HepG2 (cell line): ENCODE measurements around the gene LRBA. TPM values are rescaled to one million over a fixed set of nuclear protein-coding genes. Genes with fewer than 3 reads are reported as not detected.

ENCODE experiments used
- ATAC-seq: fragments of 200-7000 bp; cut with Tn5 transposase; 3 replicates; pipeline ENCODE4 v1.9.1; 2020; ENCODE audit warnings: mild to moderate bottlenecking, moderate library complexity
- BruUV-seq: library from RNA; stranded (reverse); fragments of 400-500 nt; replicated peaks from 2 replicates; lab custom pipeline; 2021; lab: Mats Ljungman, UMichigan
- CTCF ChIA-PET: fragments of 300-600 bp; formaldehyde crosslinking; extraction: SDS; loops from one replicate; lab custom pipeline; 2021; ENCODE audit warnings: low total read pairs, inconsistent platforms, low intra/inter-chr PET ratio; lab: Yijun Ruan, JAX
- POLR2A ChIA-PET: fragments of 350-600 bp; sonication (Branson Sonifier 250); formaldehyde crosslinking; loops from one replicate; lab custom pipeline; 2020; ENCODE audit warnings: antibody characterized with exemption, inconsistent platforms; lab: Yijun Ruan, JAX
- DNase-seq: peaks from one replicate; pipeline ENCODE4 v3.0.0-alpha.2; 2015; ENCODE audit warnings: low spot score
- FAIRE-seq: peaks from 3 replicates; lab custom pipeline; 2011; peaks lifted over from hg19 to GRCh38; lab: Jason Lieb, UNC
- H2AFZ ChIP-seq: one replicate; pipeline ENCODE4 v1.6.1; 2011; ENCODE audit warnings: low read length, inconsistent platforms
- H3K27ac ChIP-seq: fragments of 300-600 bp; 3 replicates; pipeline ENCODE4 v1.8.0; 2011; ENCODE audit warnings: mixed run types, mild to moderate bottlenecking, mixed read lengths, low read length, inconsistent platforms; ENCODE audit not compliant: insufficient read depth; ENCODE audit errors: extremely low read length
- H3K27me3 ChIP-seq, 2 experiments: fragments of 200-600 bp in 1 of 2; 2 replicates in 1 of 2; 3 replicates in 1 of 2; pipeline versions ENCODE4 v1.6.0 to v1.8.0; 2011; ENCODE audit warnings: low read length in 2 of 2, mild to moderate bottlenecking in 2 of 2, moderate library complexity in 2 of 2, inconsistent platforms in 1 of 2; ENCODE audit not compliant: insufficient read depth in 2 of 2, control insufficient read depth in 1 of 2
- H3K36me3 ChIP-seq, 2 experiments: fragments of 200-600 bp in 1 of 2; replicated peaks in 1 of 2; 2 replicates in 1 of 2; 3 replicates in 1 of 2; pipeline versions ENCODE4 v1.5.1 to v1.8.0; 2011; ENCODE audit warnings: low read length in 2 of 2, inconsistent platforms in 1 of 2; ENCODE audit not compliant: insufficient read depth in 2 of 2, control insufficient read depth in 1 of 2
- H3K4me1 ChIP-seq: 2 replicates; pipeline ENCODE4 v1.5.1; 2012; ENCODE audit warnings: low read length, inconsistent platforms; ENCODE audit not compliant: insufficient read depth
- H3K4me2 ChIP-seq: 2 replicates; pipeline ENCODE4 v1.6.0; 2011; ENCODE audit warnings: low read depth, low read length, inconsistent platforms
- H3K4me3 ChIP-seq, 3 experiments: fragments of 200-600 bp in 1 of 3; sonication (generic), shearing (Covaris generic) in 1 of 3; replicated peaks in 1 of 3; 2 replicates each; pipeline ENCODE4 v1.5.1; 2011 to 2016; ENCODE audit warnings: low read length in 3 of 3, inconsistent platforms in 2 of 3, low read depth in 2 of 3, mild to moderate bottlenecking in 2 of 3, control low read depth in 1 of 3, mixed read lengths in 1 of 3; ENCODE audit not compliant: insufficient read depth in 1 of 3
- H3K79me2 ChIP-seq: one replicate; pipeline ENCODE4 v1.6.1; 2011; ENCODE audit warnings: low read length, inconsistent platforms; ENCODE audit not compliant: insufficient read depth
- H3K9ac ChIP-seq: 2 replicates; pipeline ENCODE4 v1.6.0; 2011; ENCODE audit warnings: mild to moderate bottlenecking, low read depth, low read length, inconsistent platforms; ENCODE audit not compliant: insufficient read depth
- H3K9me3 ChIP-seq: 2 replicates; pipeline ENCODE4 v1.5.1; 2012; ENCODE audit warnings: mild to moderate bottlenecking, low read length
- H4K20me1 ChIP-seq: 2 replicates; pipeline ENCODE4 v1.6.0; 2011; ENCODE audit warnings: inconsistent platforms, mild to moderate bottlenecking, low read length, moderate library complexity; ENCODE audit not compliant: insufficient read depth
- DMAP1 ChIP-seq: IDR thresholded peaks from 2 replicates; pipeline ENCODE4 v1.6.1; 2016
- FOXC1 ChIP-seq: sonication (generic); formaldehyde crosslinking; IDR thresholded peaks from 2 replicates; pipeline ENCODE4 v1.8.0; 2022; ENCODE audit warnings: mild to moderate bottlenecking, missing genetic modification reagents, borderline replicate concordance
- HNF4G ChIP-seq, 2 experiments: sonication (generic) in 1 of 2; formaldehyde crosslinking in 1 of 2; IDR thresholded peaks; 2 replicates each; pipeline versions ENCODE4 v1.4.0 to v1.6.1; 2011 to 2020; ENCODE audit warnings: borderline replicate concordance in 2 of 2, low read depth in 2 of 2, mild to moderate bottlenecking in 2 of 2, low read length in 1 of 2, missing genetic modification reagents in 1 of 2, moderate library complexity in 1 of 2
- IKZF4 ChIP-seq: sonication (generic); formaldehyde crosslinking; IDR thresholded peaks from 2 replicates; pipeline ENCODE4 v1.5.1; 2020; ENCODE audit warnings: borderline replicate concordance, mild to moderate bottlenecking, low read depth, missing genetic modification reagents; ENCODE audit errors: not compliant biosample characterization
- KAT7 ChIP-seq: IDR thresholded peaks from 2 replicates; pipeline ENCODE4 v1.6.1; 2018; ENCODE audit warnings: borderline replicate concordance, missing compliant biosample characterization
- MEIS2 ChIP-seq: sonication (generic); formaldehyde crosslinking; IDR thresholded peaks from 2 replicates; pipeline ENCODE4 v1.9.0; 2021; ENCODE audit warnings: mild to moderate bottlenecking, missing genetic modification reagents
- NFKB2 ChIP-seq: sonication (generic); formaldehyde crosslinking; IDR thresholded peaks from 2 replicates; pipeline ENCODE4 v1.4.0; 2020; ENCODE audit warnings: missing genetic modification reagents, borderline replicate concordance
- SAP130 ChIP-seq: IDR thresholded peaks from 2 replicates; pipeline ENCODE4 v1.6.1; 2016; ENCODE audit warnings: low read depth
- SRY ChIP-seq: sonication (generic); formaldehyde crosslinking; IDR thresholded peaks from 2 replicates; pipeline ENCODE4 v1.8.0; 2022; ENCODE audit warnings: mild to moderate bottlenecking, missing genetic modification reagents
- ZBTB20 ChIP-seq: sonication (generic); formaldehyde crosslinking; IDR thresholded peaks from 2 replicates; pipeline ENCODE4 v1.8.1; 2023; ENCODE audit warnings: missing genetic modification reagents, low read depth, mild to moderate bottlenecking, borderline replicate concordance
- ZFP90 ChIP-seq: sonication (generic); formaldehyde crosslinking; IDR thresholded peaks from 2 replicates; pipeline ENCODE4 v1.8.0; 2022; ENCODE audit warnings: missing genetic modification reagents, mild to moderate bottlenecking, inconsistent platforms, borderline replicate concordance
- ZZZ3 ChIP-seq: sonication (generic); formaldehyde crosslinking; IDR thresholded peaks from 2 replicates; pipeline ENCODE4 v1.4.0; 2020; ENCODE audit warnings: missing genetic modification reagents, mild to moderate bottlenecking, borderline replicate concordance
- WGBS: methylation state at CpG from one replicate; pipeline ENCODE4 v1.1.6; 2017; ENCODE audit warnings: low lambda C conversion rate; 5-methylcytosine and 5-hydroxymethylcytosine counted together
- in situ Hi-C: cut with HindIII; loops from 2 replicates; pipeline ENCODE4 v1.10.0; 2017; ENCODE audit warnings: low pct_unique_long_range_greater_than_20kb; ENCODE audit not compliant: extremely low pct_ligation_motif_present
- intact Hi-C: fragments of 100-400 bp; cut with micrococcal nuclease; formaldehyde crosslinking; loops from one replicate; pipeline ENCODE4 v1.10.0; 2022; ENCODE audit not compliant: unreplicated experiment
- polyA plus RNA-seq, 8 experiments: library from polyadenylated mRNA; depleted of rRNA in 3 of 8; stranded (reverse) in 7 of 8; unstranded in 1 of 8; fragments of >200 nt; fragmentation: Illumina TruSeq in 4 of 8; extraction: Trizol in 4 of 8; gene quantifications; 2 replicates each; pipeline versions ENCODE4 v1.2.1 to v1.2.3, GENCODE V29; 2011 to 2016; ENCODE audit warnings: low read depth in 4 of 8, missing spikeins in 1 of 8, mixed read lengths in 1 of 8; ENCODE audit not compliant: insufficient read depth in 1 of 8
- total RNA-seq, 5 experiments: library from RNA; depleted of rRNA; stranded (reverse); fragments of >200 nt; fragmentation: Illumina TruSeq; extraction: Trizol; gene quantifications; 2 replicates each; pipeline ENCODE4 v1.2.3, GENCODE V29; 2016; ENCODE audit warnings: low read depth in 1 of 5
- TF ChIP-seq, protein P1 (sequence below): IDR thresholded peaks from 2 replicates; pipeline ENCODE4 v1.6.1; 2016; ENCODE audit warnings: missing compliant biosample characterization, missing genetic modification reagents, borderline replicate concordance
- TF ChIP-seq, protein P2 (sequence below): sonication (generic); formaldehyde crosslinking; IDR thresholded peaks from 2 replicates; pipeline ENCODE4 v1.5.0; 2020; ENCODE audit warnings: missing genetic modification reagents, mild to moderate bottlenecking, borderline replicate concordance
- TF ChIP-seq, protein P3 (sequence below): sonication (generic); formaldehyde crosslinking; IDR thresholded peaks from 2 replicates; pipeline ENCODE4 v1.4.0; 2020; ENCODE audit warnings: missing genetic modification reagents, borderline replicate concordance
- TF ChIP-seq, protein P4 (sequence below): sonication (generic); formaldehyde crosslinking; IDR thresholded peaks from 2 replicates; pipeline ENCODE4 v1.5.0; 2020; ENCODE audit warnings: missing genetic modification reagents
- TF ChIP-seq, protein P5 (sequence below): sonication (generic); formaldehyde crosslinking; IDR thresholded peaks from 2 replicates; pipeline ENCODE4 v1.4.0; 2020; ENCODE audit warnings: missing genetic modification reagents, mild to moderate bottlenecking, borderline replicate concordance

LRBA gene
- total and polyA plus RNA-seq, 2 of the 13 experiments (the other 11 are each of a cell fraction or from before 2014, with no cell fraction given), result 21.0 to 37.2 TPM

DNA sequence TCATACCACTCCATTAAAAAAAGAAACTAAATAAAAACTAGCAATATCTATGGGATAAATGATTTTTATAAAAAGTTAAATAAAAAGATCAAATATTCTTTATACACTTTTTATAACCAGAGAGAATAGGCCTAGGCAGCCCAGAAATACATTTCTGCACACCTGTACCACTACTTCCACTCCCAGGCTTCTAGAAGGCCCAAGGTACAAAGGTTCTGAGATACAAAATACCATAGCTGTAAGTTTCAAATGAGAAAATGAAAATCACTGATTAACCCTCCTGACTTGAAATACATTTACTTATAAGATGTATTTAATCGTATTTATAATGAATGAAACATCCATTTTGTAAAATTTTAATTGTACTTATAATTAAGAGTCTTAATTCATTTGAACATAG lies 659.7 kb downstream of the LRBA start:
- in situ Hi-C loops (no loop called here), intact Hi-C loops (no loop called here)
- H3K36me3 ChIP-seq, result no peaks in the 10 kb centered on the region
- ChIA-PET CTCF (no interaction called here), POLR2A (no interaction called here)
- H3K27ac ChIP-seq, result peak overlapping the region; percentile 65
- no peaks in the 10 kb centered on the region for H3K27me3 ChIP-seq
- FAIRE-seq (no peak), DNase-seq (peak; percentile 7), ATAC-seq (peak; percentile 76)
- H3K4me2 ChIP-seq, result peak overlapping the region; percentile 40
- H3K4me3 ChIP-seq, result peak overlapping the region in 1 of 3 experiments; percentile 6; a peak in 1 of 6 replicates
- H3K79me2 ChIP-seq, result no peaks in the 10 kb centered on the region
- 44% methylated on average over 1 of the region's 1 CpG for WGBS
- H3K4me1 ChIP-seq, result peaks cover 32% of the 10 kb centered on the region
- no peak overlapping the region for H3K9ac ChIP-seq
- H2AFZ ChIP-seq, result no peak overlapping the region
- H4K20me1 ChIP-seq, result no peaks in the 10 kb centered on the region
- H3K9me3 ChIP-seq, result no peaks in the 10 kb centered on the region
- BruUV-seq, result no TSS peak
- TF ChIP-seq SAP130 (CRISPR knock-in tag), result no peak
- TF ChIP-seq, protein P1, sequence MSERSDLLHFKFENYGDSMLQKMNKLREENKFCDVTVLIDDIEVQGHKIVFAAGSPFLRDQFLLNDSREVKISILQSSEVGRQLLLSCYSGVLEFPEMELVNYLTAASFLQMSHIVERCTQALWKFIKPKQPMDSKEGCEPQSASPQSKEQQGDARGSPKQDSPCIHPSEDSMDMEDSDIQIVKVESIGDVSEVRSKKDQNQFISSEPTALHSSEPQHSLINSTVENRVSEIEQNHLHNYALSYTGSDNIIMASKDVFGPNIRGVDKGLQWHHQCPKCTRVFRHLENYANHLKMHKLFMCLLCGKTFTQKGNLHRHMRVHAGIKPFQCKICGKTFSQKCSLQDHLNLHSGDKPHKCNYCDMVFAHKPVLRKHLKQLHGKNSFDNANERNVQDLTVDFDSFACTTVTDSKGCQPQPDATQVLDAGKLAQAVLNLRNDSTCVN (CRISPR knock-in tag), result no peak
- TF ChIP-seq ZZZ3, result no peak
- TF ChIP-seq NFKB2 (CRISPR knock-in tag), result no peak
- TF ChIP-seq, protein P2, sequence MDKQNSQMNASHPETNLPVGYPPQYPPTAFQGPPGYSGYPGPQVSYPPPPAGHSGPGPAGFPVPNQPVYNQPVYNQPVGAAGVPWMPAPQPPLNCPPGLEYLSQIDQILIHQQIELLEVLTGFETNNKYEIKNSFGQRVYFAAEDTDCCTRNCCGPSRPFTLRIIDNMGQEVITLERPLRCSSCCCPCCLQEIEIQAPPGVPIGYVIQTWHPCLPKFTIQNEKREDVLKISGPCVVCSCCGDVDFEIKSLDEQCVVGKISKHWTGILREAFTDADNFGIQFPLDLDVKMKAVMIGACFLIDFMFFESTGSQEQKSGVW (CRISPR knock-in tag), result no peak
- no peak for TF ChIP-seq ZFP90 (CRISPR knock-in tag)
- no peak for TF ChIP-seq FOXC1 (CRISPR knock-in tag)
- 0 out of 2 replicates have a peak, but pooled peaks have one; percentile 5 for TF ChIP-seq HNF4G (IDR thresholded peaks at IDR 0.05; ENCODE audit: borderline replicate concordance, low read depth, low read length)
- no peak for TF ChIP-seq HNF4G (CRISPR knock-in tag; IDR thresholded peaks at IDR 0.05; ENCODE audit: borderline replicate concordance, low read depth)
- TF ChIP-seq, protein P3, sequence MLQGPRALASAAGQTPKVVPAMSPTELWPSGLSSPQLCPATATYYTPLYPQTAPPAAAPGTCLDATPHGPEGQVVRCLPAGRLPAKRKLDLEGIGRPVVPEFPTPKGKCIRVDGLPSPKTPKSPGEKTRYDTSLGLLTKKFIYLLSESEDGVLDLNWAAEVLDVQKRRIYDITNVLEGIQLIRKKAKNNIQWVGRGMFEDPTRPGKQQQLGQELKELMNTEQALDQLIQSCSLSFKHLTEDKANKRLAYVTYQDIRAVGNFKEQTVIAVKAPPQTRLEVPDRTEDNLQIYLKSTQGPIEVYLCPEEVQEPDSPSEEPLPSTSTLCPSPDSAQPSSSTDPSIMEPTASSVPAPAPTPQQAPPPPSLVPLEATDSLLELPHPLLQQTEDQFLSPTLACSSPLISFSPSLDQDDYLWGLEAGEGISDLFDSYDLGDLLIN, result no peak
- no peak for TF ChIP-seq ZBTB20 (CRISPR knock-in tag)
- TF ChIP-seq, protein P4, sequence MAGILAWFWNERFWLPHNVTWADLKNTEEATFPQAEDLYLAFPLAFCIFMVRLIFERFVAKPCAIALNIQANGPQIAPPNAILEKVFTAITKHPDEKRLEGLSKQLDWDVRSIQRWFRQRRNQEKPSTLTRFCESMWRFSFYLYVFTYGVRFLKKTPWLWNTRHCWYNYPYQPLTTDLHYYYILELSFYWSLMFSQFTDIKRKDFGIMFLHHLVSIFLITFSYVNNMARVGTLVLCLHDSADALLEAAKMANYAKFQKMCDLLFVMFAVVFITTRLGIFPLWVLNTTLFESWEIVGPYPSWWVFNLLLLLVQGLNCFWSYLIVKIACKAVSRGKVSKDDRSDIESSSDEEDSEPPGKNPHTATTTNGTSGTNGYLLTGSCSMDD (CRISPR knock-in tag), result no peak
- no peak for TF ChIP-seq IKZF4 (CRISPR knock-in tag)
- no peak for TF ChIP-seq KAT7 (CRISPR knock-in tag)
- TF ChIP-seq, protein P5, sequence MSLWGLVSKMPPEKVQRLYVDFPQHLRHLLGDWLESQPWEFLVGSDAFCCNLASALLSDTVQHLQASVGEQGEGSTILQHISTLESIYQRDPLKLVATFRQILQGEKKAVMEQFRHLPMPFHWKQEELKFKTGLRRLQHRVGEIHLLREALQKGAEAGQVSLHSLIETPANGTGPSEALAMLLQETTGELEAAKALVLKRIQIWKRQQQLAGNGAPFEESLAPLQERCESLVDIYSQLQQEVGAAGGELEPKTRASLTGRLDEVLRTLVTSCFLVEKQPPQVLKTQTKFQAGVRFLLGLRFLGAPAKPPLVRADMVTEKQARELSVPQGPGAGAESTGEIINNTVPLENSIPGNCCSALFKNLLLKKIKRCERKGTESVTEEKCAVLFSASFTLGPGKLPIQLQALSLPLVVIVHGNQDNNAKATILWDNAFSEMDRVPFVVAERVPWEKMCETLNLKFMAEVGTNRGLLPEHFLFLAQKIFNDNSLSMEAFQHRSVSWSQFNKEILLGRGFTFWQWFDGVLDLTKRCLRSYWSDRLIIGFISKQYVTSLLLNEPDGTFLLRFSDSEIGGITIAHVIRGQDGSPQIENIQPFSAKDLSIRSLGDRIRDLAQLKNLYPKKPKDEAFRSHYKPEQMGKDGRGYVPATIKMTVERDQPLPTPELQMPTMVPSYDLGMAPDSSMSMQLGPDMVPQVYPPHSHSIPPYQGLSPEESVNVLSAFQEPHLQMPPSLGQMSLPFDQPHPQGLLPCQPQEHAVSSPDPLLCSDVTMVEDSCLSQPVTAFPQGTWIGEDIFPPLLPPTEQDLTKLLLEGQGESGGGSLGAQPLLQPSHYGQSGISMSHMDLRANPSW, result 0 out of 2 replicates have a peak, but pooled peaks have one; percentile 8
- no peak for TF ChIP-seq MEIS2
- no peak for TF ChIP-seq DMAP1 (CRISPR knock-in tag)
- TF ChIP-seq SRY (CRISPR knock-in tag), result no peak
